Measurements from ENCODE around the gene IPO7. TPM values are rescaled to one million over a fixed set of nuclear protein-coding genes. Genes with fewer than 3 reads are reported as not detected.

IPO7 gene
- total and polyA plus RNA-seq, 2 donors (not counting 3 experiments of a cell fraction or from before 2014, with no cell fraction given) = 32.9 to 170 TPM

DNA sequence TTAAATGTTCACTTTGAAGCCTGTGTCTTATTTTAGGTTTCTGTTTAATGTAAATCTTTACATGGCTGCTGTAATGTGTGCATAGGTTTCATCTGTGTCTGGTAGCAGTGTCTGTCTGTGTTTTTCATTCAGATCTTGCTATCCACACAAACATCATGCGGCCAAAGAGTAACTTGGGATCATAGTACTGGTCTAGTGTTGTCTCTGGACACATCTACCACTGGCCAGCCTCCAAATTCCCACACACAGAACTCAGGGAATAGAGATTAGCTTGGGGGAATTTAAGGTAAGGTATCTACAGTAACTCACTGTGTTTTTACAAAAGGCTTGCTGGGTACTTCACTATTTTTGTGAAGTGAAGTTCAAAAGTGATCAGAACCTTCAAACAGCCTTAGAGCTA, 44.3 kb downstream of the IPO7 start:
- ChIA-PET POLR2A (no interaction called here), CTCF (interaction anchor here (1.4 kb wide), 1 partner anchor 78 kb away, joined by 4 read pairs; no protein-coding TSS in a partner anchor)
- H3K27me3 ChIP-seq (ENCODE audit: control insufficient read depth in 2 of 2, insufficient read depth in 2 of 2, low read length in 2 of 2) = no peaks in the 10 kb centered on the region
- dilution Hi-C loops (cut with MboI; ENCODE audit: extremely low pct_ligation_motif_present, low sequenced_read_pairs) (no loop called here), intact Hi-C loops (cut with micrococcal nuclease) (no loop called here)
- H4K20me1 ChIP-seq (replicated peaks; ENCODE audit: control insufficient read depth, extremely low read depth, insufficient read depth, low read length) = peaks cover 2% of the 10 kb centered on the region
- FAIRE-seq (no peak), DNase-seq (ENCODE audit: low read depth, low spot score) (no peak)
- H3K9me1 ChIP-seq (replicated peaks; ENCODE audit: control insufficient read depth, extremely low read depth, insufficient read depth, low read length) = no peaks in the 10 kb centered on the region
- no peak overlapping the region for H3K4me3 ChIP-seq (replicated peaks in 1 of 3; ENCODE audit: insufficient read depth in 1 of 3, low read depth in 1 of 3, low read length in 3 of 3)
- peaks cover 9 to 45% of the 10 kb centered on the region in 2 experiments for H3K36me3 ChIP-seq (ENCODE audit: control insufficient read depth in 2 of 2, extremely low read depth in 1 of 2, insufficient read depth in 2 of 2, low read length in 2 of 2)
- H3K4me2 ChIP-seq (ENCODE audit: insufficient read depth, low read length) = no peak overlapping the region
- H3K4me1 ChIP-seq (ENCODE audit: control insufficient read depth, extremely low read depth, insufficient read depth, low read length) = no peaks in the 10 kb centered on the region
- no peak overlapping the region for H3K9ac ChIP-seq (replicated peaks; ENCODE audit: extremely low read depth, insufficient read depth, low read length)
- no peak for TF ChIP-seq POLR2AphosphoS5 (IDR thresholded peaks at IDR 0.05; ENCODE audit: insufficient read depth, low read depth, low read length)
- no peak for TF ChIP-seq POLR2A (IDR thresholded peaks at IDR 0.05; ENCODE audit: low read depth, low read length)
- no peak for TF ChIP-seq JUN (IDR thresholded peaks at IDR 0.05; ENCODE audit: borderline replicate concordance, insufficient read depth, insufficient read length, low read depth)
- TF ChIP-seq MYC (IDR thresholded peaks at IDR 0.05; ENCODE audit: low read depth, low read length) = no peak
- TF ChIP-seq, protein P1, sequence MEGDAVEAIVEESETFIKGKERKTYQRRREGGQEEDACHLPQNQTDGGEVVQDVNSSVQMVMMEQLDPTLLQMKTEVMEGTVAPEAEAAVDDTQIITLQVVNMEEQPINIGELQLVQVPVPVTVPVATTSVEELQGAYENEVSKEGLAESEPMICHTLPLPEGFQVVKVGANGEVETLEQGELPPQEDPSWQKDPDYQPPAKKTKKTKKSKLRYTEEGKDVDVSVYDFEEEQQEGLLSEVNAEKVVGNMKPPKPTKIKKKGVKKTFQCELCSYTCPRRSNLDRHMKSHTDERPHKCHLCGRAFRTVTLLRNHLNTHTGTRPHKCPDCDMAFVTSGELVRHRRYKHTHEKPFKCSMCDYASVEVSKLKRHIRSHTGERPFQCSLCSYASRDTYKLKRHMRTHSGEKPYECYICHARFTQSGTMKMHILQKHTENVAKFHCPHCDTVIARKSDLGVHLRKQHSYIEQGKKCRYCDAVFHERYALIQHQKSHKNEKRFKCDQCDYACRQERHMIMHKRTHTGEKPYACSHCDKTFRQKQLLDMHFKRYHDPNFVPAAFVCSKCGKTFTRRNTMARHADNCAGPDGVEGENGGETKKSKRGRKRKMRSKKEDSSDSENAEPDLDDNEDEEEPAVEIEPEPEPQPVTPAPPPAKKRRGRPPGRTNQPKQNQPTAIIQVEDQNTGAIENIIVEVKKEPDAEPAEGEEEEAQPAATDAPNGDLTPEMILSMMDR (IDR thresholded peaks at IDR 0.05; ENCODE audit: extremely low read depth in 1 of 2, insufficient read depth in 1 of 2, low read depth in 1 of 2, low read length in 2 of 2) = no peak
- TF ChIP-seq, protein P2, sequence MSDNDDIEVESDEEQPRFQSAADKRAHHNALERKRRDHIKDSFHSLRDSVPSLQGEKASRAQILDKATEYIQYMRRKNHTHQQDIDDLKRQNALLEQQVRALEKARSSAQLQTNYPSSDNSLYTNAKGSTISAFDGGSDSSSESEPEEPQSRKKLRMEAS (IDR thresholded peaks at IDR 0.05; ENCODE audit: insufficient read depth, insufficient read length) = no peak
- TF ChIP-seq EZH2 (IDR thresholded peaks at IDR 0.05; ENCODE audit: borderline replicate concordance, low read depth, low read length, severe bottlenecking) = no peak
- TF ChIP-seq FOS (IDR thresholded peaks at IDR 0.05; ENCODE audit: borderline replicate concordance, insufficient read depth, low read length) = no peak
- no peak for TF ChIP-seq GATA2 (IDR thresholded peaks at IDR 0.05; ENCODE audit: insufficient read depth, insufficient read length, low read depth, low read length)
- H3K9me3 ChIP-seq (replicated peaks; ENCODE audit: control insufficient read depth, insufficient read depth, low read length) = no peaks in the 10 kb centered on the region
- no peak overlapping the region for H3K27ac ChIP-seq (ENCODE audit: insufficient read depth, low read depth, low read length)
- H3K79me2 ChIP-seq (ENCODE audit: control insufficient read depth, insufficient read depth, low read length) = peaks cover 7% of the 10 kb centered on the region
- H2AFZ ChIP-seq (ENCODE audit: low read depth, low read length) = no peak overlapping the region
- BruUV-seq (replicated peaks) = no TSS peak
